Adipocyte (in vitro differentiated cells): ENCODE results near the gene HS1BP3.
A peak's percentile ranks its signal among the peaks of the same experiment; 100 is the strongest.

Source experiments
- DNase-seq: peaks from one replicate; pipeline ENCODE4 v3.0.0-alpha.2; 2015; ENCODE audit warnings: low read depth
- H3K27me3 ChIP-seq: replicated peaks from 2 replicates; pipeline ENCODE4 v1.7.0; 2013; ENCODE audit warnings: mild to moderate bottlenecking, low read length, moderate library complexity; ENCODE audit not compliant: control insufficient read depth, insufficient read depth
- H3K36me3 ChIP-seq: 2 replicates; pipeline ENCODE4 v1.7.0; 2013; ENCODE audit warnings: low read length, mild to moderate bottlenecking, moderate library complexity; ENCODE audit not compliant: control insufficient read depth, insufficient read depth, severe bottlenecking
- H3K4me1 ChIP-seq: 2 replicates; pipeline ENCODE4 v1.7.0; 2013; ENCODE audit warnings: mild to moderate bottlenecking, low read length, moderate library complexity; ENCODE audit not compliant: control insufficient read depth, insufficient read depth
- H3K4me3 ChIP-seq: 2 replicates; pipeline ENCODE4 v1.7.0; 2013; ENCODE audit warnings: mild to moderate bottlenecking, low read length, moderate library complexity
- H3K9ac ChIP-seq: 2 replicates; pipeline ENCODE4 v1.7.0; 2013; ENCODE audit warnings: mild to moderate bottlenecking, low read length, moderate library complexity
- H3K9me3 ChIP-seq: 2 replicates; pipeline ENCODE4 v1.7.0; 2013; ENCODE audit warnings: mild to moderate bottlenecking, low read length, moderate library complexity; ENCODE audit not compliant: control insufficient read depth

The HS1BP3 gene

DNA sequence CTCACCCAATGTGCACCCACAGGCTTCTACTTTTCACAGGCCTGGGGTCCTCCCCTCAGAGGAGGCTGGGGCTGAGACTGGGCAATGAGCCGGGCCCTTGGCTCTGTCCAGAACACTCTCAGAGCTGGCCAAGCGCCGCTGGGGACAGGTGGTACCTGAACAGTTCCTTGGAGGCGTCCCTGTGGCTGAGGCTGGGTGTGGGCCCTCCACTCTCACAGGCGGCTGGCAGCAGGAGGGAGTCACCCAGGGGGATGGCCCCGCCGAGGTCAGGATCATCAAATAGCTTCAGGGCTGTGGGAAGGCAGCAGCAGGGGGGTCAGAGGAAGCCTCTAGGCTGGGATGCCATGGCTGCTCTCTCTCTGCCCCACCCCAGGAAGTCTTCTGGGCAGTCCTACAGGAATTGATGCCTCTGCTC lies 27.1 kb downstream of the HS1BP3 start:
- DNase-seq, result no peak

DNA sequence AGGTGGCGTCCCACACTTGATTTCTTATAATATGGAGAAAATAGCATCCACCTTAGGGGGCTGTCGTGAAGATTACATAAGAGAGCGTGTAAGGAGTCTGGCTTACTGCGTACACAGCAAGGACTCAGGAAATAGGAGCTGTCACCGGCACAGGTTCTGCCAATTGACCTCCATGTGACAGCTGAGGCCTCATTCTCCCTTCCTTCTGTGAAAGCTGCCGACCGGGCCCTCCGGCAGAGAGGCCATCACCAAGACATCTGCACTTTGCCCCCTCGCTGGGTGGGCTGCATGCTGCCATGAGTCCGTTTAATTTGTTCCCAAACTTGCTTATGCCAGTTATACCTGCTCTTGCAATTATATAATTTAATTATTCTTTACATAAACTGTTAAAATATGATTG lies 27.7 kb downstream of the HS1BP3 start:
- no peak for DNase-seq
- no peak overlapping the region for H3K9ac ChIP-seq
- no peaks in the 10 kb centered on the region for H3K27me3 ChIP-seq
- H3K9me3 ChIP-seq, result no peaks in the 10 kb centered on the region
- peaks cover 26% of the 10 kb centered on the region for H3K36me3 ChIP-seq
- H3K4me1 ChIP-seq, result peaks cover 25% of the 10 kb centered on the region
- H3K4me3 ChIP-seq, result no peak overlapping the region

More for the DNA sequence above, 27.1 kb downstream of the HS1BP3 start:
- H3K9ac ChIP-seq, result no peak overlapping the region
- H3K36me3 ChIP-seq, result peaks cover 26% of the 10 kb centered on the region
- no peak overlapping the region for H3K4me3 ChIP-seq
- no peaks in the 10 kb centered on the region for H3K27me3 ChIP-seq
- H3K4me1 ChIP-seq, result peaks cover 20% of the 10 kb centered on the region
- H3K9me3 ChIP-seq, result no peaks in the 10 kb centered on the region

DNA sequence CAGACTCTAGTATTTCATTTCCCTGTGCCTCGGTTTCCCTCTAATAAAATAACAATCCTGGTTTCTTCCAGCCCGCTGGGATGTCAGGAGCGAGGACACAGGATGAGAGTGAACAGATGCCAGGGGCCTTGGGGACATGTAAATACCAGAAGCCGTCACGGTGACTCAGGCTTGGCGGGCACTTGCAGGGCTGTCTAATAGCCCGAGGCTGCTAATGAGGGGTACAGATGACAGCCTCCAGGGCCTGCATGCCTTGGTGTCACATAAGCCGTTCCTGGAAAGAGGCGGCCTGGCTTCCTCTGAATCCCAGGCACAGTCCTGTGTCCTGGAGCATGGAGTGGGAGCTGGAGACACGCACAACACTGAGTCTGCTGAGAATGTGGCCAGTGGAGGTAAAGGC lies 28.2 kb downstream of the HS1BP3 start:
- DNase-seq, result no peak
- Histone ChIP-seq H3K9me3 (no peaks in the 10 kb centered on the region), H3K4me1 (peaks cover 28% of the 10 kb centered on the region), H3K36me3 (peaks cover 26% of the 10 kb centered on the region), H3K9ac (no peak overlapping the region), H3K27me3 (no peaks in the 10 kb centered on the region), H3K4me3 (no peak overlapping the region)

DNA sequence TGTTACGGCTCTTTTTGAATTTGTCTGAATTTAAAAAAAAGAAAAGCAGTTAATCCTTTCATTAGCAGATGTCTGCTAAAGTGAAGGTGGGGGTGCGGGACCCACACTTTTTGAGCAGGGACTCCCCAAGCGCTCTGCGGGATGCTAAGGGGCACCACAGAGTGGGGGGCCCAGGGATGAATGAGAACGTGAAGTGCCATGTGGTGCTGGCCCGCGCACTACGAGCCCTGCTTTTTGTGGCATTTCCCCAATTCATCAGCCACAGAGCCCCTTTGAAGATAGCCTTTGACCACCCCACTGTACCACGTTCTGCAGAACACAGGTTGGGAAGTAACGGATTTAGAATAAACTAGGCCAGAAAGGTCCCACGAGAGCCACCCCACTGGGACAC lies 28.6 kb downstream of the HS1BP3 start:
- H3K9me3 ChIP-seq, result no peaks in the 10 kb centered on the region
- no peak overlapping the region for H3K4me3 ChIP-seq
- no peak overlapping the region for H3K9ac ChIP-seq
- no peak for DNase-seq
- H3K27me3 ChIP-seq, result no peaks in the 10 kb centered on the region
- H3K36me3 ChIP-seq, result peaks cover 26% of the 10 kb centered on the region
- peaks cover 32% of the 10 kb centered on the region for H3K4me1 ChIP-seq

DNA sequence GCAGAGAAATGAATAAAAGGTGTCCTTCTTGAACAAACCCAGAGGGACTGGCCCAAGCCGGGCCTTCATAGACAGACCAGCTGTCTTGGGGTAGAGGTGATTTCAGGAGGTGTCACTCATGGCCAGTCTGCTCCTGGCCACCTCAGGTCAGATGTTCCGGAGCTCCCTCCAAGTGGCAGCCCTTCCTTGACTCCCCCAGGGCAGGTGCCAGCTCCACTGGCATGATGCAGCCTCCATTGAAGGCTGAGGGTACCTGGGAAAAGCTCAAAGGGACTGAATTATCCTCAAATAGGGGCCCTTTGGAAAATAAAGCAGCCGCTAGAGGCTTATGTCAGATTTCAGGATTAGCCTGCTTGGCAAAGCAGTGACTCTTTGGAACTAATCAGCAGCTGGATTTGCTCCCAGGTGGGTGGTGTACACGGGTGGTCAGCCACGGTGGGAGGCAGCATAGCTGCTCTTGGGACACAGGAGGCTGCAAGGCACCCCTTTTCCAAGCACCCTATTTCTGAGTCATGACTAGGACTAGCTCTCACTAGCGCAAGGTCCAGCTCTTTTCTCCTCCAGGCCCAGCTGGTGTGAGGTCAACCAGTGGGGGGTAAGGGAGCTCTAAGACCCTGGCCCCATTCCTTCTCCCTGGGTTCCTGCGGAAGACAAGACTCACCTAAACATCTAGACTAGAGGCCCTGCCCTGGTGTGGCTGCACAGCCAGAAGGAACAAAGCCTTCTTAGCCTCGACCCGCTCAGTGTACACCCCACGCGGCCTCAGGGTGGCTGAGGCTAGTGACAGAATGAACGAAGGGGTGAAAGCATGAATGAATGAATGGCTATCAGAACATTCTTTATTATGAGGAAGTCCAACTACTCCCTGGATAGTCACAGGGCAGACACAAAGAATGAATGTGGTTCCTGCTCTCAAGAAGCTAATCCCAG lies 29.3 kb downstream of the HS1BP3 start:
- Histone ChIP-seq H3K27me3 (no peaks in the 10 kb centered on the region), H3K9me3 (no peaks in the 10 kb centered on the region), H3K4me3 (no peak overlapping the region), H3K9ac (no peak overlapping the region), H3K36me3 (peaks cover 26% of the 10 kb centered on the region), H3K4me1 (peaks cover 32% of the 10 kb centered on the region)
- no peak for DNase-seq

DNA sequence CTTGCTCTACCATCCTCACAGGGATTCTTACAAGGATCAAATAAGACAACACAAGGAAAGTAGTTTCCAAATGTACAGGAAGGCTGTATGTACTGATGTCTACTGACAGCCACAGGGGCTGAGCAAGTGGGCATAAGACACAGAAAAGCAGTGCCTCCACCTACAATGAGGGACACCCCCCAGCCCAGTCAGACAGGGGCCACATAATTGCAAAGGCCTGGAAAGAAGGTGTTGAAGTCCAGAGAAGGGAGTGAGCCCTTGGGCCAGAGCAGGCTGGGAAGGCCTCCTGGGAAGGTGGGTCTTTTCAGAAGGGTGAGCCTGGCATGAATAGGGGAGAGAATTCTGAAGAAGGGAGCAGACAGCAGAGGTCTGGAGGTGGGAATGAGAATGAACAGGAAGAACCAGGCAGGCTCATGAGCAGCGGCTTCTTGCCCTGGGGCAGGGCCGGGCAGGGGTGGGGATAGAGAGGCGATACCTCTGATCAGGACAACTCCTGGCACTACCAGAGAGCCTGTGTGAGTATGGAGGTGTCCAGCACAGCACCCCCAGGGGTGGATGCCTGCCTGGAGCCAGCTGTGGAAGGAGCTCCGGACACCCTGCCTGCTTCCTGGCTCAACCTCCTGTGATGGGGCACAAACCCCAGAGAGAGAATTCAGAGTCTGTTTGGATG lies 30.1 kb downstream of the HS1BP3 start:
- Histone ChIP-seq H3K27me3 (no peaks in the 10 kb centered on the region), H3K9me3 (no peaks in the 10 kb centered on the region), H3K36me3 (peaks cover 26% of the 10 kb centered on the region), H3K9ac (no peak overlapping the region), H3K4me3 (no peak overlapping the region), H3K4me1 (peaks cover 40% of the 10 kb centered on the region)
- no peak for DNase-seq

DNA sequence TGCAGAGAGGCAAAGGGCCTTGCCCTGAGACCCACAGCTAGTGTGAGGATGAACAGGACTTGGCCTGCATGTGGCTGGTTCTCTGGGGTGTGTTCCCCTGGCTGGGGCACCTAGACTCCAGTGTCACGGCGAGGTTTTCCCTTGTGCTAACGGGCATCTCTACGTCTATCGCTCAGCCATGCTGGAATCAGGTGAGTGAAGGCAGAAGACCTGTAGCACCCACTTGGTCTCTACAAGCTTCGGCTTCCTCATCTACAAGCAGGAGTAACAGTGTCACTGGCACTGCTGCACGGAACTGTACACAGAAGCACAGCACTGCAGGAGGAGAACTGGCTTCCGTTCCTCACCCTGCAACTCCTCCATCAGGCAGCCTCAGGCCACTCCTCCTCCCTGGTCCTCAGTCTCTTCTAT lies 30.6 kb downstream of the HS1BP3 start:
- no peak overlapping the region for H3K4me3 ChIP-seq
- no peaks in the 10 kb centered on the region for H3K27me3 ChIP-seq
- H3K9ac ChIP-seq, result no peak overlapping the region
- DNase-seq, result no peak
- no peaks in the 10 kb centered on the region for H3K9me3 ChIP-seq
- H3K36me3 ChIP-seq, result peaks cover 26% of the 10 kb centered on the region
- peaks cover 46% of the 10 kb centered on the region for H3K4me1 ChIP-seq

DNA sequence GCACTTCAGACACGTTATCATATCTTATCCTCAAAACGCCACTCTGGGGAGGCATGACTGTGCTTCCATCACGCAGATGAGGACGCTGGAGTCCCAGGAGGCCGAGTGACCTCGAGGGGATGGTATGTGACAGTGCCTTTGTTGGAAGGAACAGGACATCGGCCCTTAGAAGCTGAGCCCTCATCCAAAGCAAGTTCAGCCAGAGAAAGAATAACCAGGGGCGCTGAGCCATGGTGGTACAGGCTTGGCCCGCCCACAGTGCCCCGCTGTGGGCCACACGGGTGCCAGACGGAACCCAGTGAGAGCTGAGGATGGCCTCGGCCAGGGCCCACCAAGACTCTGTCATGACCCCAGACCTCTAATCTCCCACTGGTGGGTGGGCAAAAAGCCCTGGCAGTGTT lies 31.3 kb downstream of the HS1BP3 start:
- H3K36me3 ChIP-seq, result peaks cover 26% of the 10 kb centered on the region
- H3K27me3 ChIP-seq, result no peaks in the 10 kb centered on the region
- no peak overlapping the region for H3K4me3 ChIP-seq
- no peak for DNase-seq
- H3K4me1 ChIP-seq, result peaks cover 53% of the 10 kb centered on the region
- peak overlapping the region; percentile 19 for H3K9ac ChIP-seq
- no peaks in the 10 kb centered on the region for H3K9me3 ChIP-seq

DNA sequence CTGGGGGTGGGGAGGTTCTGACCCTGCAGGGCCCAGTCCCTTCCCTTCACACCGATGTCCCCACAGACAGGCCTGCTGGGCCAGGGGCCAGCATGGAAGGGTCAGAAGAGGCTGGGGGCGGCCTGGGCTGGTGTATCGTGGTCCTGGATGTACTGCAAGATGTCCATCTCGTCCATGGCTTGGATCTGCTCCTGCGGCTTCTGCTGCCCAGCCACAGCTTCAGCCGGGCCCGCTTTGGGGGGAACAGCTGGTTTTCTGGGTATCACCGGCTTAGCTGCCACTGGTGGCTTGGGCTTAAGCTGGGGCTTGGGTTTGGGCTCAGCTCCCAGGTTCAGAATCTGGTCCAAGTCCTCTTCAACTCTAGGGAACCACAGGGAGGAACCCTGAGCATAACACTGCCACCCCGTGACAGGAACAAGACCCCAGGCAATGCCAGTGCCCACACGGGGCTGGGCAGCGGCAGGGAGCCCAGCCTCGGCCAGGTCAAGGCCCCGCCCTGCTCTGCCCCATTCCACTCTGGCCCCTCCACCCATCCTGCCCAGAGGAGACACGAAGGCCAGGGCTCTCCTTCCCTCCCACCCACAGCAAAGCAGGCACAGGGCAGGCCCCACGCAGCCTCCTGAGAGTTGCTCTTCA lies 31.9 kb downstream of the HS1BP3 start:
- H3K9me3 ChIP-seq, result no peaks in the 10 kb centered on the region
- peaks cover 19% of the 10 kb centered on the region for H3K36me3 ChIP-seq
- H3K4me1 ChIP-seq, result peaks cover 59% of the 10 kb centered on the region
- H3K27me3 ChIP-seq, result no peaks in the 10 kb centered on the region
- no peak for DNase-seq
- H3K4me3 ChIP-seq, result peak overlapping the region; percentile 33
- H3K9ac ChIP-seq, result peak overlapping the region; percentile 93

DNA sequence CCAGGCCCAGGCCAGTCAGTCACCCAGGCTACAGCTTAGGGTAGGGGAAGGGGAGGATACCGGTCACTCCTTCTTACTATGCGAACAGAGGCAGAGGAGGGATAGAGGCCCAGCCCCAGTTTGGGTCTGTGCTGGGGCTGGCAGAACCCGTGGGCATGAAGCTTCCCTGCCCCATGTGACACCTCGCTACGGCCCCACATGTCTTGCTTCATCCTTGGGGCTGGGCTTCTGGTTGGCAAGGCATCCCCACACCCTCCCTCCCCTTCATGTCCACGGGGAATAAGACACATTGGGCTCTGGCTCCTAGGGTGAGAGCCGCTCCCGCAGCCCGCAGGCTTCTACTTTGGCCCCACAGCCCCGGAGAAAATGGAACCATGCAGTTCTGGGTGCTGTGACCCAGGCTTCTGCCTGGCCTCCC lies 32.4 kb downstream of the HS1BP3 start:
- no peak for DNase-seq
- H3K4me1 ChIP-seq, result peaks cover 61% of the 10 kb centered on the region

DNA sequence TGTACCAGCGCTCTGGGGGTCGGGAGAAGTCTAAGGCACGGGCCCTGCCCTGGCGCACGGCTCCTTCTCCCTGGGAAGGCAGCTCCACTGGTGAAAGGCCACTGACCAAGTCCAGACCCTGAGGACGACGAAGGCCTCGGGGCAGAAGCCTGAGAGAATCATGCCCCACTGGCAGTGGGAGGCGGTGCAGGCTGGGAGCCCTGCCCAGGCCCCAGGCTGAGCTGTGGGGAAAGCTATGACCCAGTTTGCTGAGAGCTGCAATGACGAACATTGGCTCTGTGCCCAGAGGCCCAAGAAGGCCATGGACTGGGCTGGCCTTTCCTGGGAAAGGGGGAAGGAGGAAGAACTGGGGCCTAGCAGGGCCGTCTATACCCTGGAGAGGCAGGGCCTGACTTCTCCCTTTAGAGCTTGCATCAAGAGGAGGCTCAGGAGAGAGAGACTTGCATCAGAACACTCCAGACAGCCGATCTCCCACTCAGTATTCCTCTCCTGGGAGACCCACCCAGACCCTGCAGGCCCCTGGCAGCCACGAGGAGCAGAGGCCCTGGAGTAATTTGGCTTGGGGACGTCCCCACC lies 32.9 kb downstream of the HS1BP3 start:
- DNase-seq, result peak; percentile 98
- H3K4me1 ChIP-seq, result peaks cover 61% of the 10 kb centered on the region
- H3K9ac ChIP-seq, result peak overlapping the region; percentile 93

More for the DNA sequence above, 32.4 kb downstream of the HS1BP3 start:
- peaks cover 15% of the 10 kb centered on the region for H3K36me3 ChIP-seq
- no peaks in the 10 kb centered on the region for H3K9me3 ChIP-seq
- no peaks in the 10 kb centered on the region for H3K27me3 ChIP-seq
- H3K4me3 ChIP-seq, result peak overlapping the region; percentile 33
- H3K9ac ChIP-seq, result peak overlapping the region; percentile 93

More for the DNA sequence above, 32.9 kb downstream of the HS1BP3 start:
- Histone ChIP-seq H3K27me3 (no peaks in the 10 kb centered on the region), H3K9me3 (no peaks in the 10 kb centered on the region), H3K4me3 (peak overlapping the region; percentile 33), H3K36me3 (peaks cover 11% of the 10 kb centered on the region)
